Chondrocyte (in vitro differentiated cells): ENCODE results near the gene CHST11. TPM values are rescaled to one million over a fixed set of nuclear protein-coding genes. Genes with fewer than 3 reads are reported as not detected.

Source experiments
- DNase-seq: peaks from one replicate; pipeline ENCODE4 v3.0.0; 2021; ENCODE audit warnings: mixed read lengths, low spot score
- H3K27ac Mint-ChIP-seq: one replicate; pipeline ENCODE4 v1.8.0; 2021; ENCODE audit warnings: mild to moderate bottlenecking, moderate library complexity, mixed read lengths; ENCODE audit not compliant: unreplicated experiment
- H3K27me3 Mint-ChIP-seq: 2 replicates; pipeline ENCODE4 v1.8.0; 2021; ENCODE audit warnings: low read depth, mixed read lengths
- H3K36me3 Mint-ChIP-seq: 2 replicates; pipeline ENCODE4 v1.8.0; 2021; ENCODE audit warnings: low read depth, mixed read lengths
- H3K4me1 Mint-ChIP-seq: 2 replicates; pipeline ENCODE4 v1.8.0; 2021; ENCODE audit warnings: low read depth, mild to moderate bottlenecking, mixed read lengths
- H3K4me3 Mint-ChIP-seq: one replicate; pipeline ENCODE4 v1.8.0; 2021; ENCODE audit warnings: mild to moderate bottlenecking, moderate library complexity, mixed read lengths; ENCODE audit not compliant: unreplicated experiment
- H3K9me3 Mint-ChIP-seq: 2 replicates; pipeline ENCODE4 v1.8.0; 2021; ENCODE audit warnings: low read depth, mixed read lengths
- total RNA-seq: library from RNA; stranded (reverse); gene quantifications from 3 replicates; pipeline ENCODE4 v1.2.1, GENCODE V29; 2021
- TF ChIP-seq, protein P1 (sequence below): fragments of 200-600 bp; sonication (generic); IDR thresholded peaks from 2 replicates; pipeline ENCODE4 v1.5.0; 2021; ENCODE audit warnings: antibody characterized with exemption, mild to moderate bottlenecking, moderate library complexity

The CHST11 gene
- total RNA-seq, 1 donor from 2014 or later: 6.2 TPM

DNA sequence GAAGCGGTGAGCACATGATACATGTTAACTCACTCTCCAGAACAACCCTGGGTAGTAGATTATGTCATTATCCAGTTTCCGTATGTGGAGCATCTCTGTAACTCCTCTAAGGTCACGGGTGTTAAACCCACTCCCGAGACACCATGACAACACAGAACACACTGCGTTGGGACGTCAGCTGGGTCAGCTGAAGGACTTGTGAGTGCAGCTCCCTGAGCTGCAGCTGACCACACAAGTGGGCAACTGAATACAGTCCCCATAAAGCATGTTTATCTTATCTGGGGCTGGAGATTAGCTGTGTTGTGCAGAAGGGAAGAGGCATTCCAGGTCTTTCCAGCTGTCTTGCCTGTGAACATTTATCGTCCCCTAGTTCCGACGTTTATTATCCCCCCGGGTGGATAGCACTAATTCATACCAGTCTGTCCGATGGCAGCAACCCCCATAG lies 211.5 kb downstream of the CHST11 start:
- TF ChIP-seq, protein P1, sequence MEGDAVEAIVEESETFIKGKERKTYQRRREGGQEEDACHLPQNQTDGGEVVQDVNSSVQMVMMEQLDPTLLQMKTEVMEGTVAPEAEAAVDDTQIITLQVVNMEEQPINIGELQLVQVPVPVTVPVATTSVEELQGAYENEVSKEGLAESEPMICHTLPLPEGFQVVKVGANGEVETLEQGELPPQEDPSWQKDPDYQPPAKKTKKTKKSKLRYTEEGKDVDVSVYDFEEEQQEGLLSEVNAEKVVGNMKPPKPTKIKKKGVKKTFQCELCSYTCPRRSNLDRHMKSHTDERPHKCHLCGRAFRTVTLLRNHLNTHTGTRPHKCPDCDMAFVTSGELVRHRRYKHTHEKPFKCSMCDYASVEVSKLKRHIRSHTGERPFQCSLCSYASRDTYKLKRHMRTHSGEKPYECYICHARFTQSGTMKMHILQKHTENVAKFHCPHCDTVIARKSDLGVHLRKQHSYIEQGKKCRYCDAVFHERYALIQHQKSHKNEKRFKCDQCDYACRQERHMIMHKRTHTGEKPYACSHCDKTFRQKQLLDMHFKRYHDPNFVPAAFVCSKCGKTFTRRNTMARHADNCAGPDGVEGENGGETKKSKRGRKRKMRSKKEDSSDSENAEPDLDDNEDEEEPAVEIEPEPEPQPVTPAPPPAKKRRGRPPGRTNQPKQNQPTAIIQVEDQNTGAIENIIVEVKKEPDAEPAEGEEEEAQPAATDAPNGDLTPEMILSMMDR: no peak
- Mint-ChIP-seq H3K4me3 (no peak overlapping the region), H3K36me3 (no peaks in the 10 kb centered on the region), H3K27ac (no peak overlapping the region), H3K27me3 (no peaks in the 10 kb centered on the region), H3K4me1 (peaks cover 46% of the 10 kb centered on the region), H3K9me3 (no peaks in the 10 kb centered on the region)
- DNase-seq: no peak

DNA sequence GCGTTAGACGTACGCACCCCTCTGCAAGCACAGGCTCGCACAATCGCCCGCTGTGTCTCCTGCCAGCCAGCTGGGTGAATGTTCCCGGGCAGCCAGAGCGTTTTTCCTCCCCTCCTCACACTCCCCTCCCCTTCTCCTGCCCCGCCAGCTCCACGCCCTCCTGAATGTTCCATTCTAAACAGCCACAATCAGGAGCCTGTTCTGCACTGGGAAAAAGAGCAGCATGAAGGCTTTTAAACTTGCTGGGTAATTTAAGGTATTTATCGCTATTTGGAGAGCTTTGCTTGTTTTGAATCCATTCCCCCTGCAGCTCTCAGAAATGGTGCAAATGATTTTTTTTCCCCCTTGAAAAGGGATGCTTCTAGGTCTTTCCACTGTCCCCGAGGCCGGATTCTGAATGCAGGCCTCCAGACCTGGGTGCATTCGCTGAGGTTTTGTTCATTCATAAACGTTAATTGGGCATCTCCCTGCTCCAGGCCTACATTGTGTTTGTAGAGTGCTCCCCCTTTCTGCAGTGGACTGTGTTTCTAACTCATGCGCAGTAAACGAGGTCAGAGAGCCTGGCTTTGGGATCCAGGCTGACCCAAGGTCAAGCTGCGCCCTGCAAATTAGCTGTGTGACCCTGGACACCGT lies 212.5 kb downstream of the CHST11 start:
- no peak overlapping the region for H3K27ac Mint-ChIP-seq
- TF ChIP-seq, protein P1: peak; percentile 56
- H3K9me3 Mint-ChIP-seq: no peaks in the 10 kb centered on the region
- no peaks in the 10 kb centered on the region for H3K36me3 Mint-ChIP-seq
- peaks cover 53% of the 10 kb centered on the region for H3K4me1 Mint-ChIP-seq
- H3K27me3 Mint-ChIP-seq: no peaks in the 10 kb centered on the region
- no peak overlapping the region for H3K4me3 Mint-ChIP-seq
- no peak for DNase-seq

DNA sequence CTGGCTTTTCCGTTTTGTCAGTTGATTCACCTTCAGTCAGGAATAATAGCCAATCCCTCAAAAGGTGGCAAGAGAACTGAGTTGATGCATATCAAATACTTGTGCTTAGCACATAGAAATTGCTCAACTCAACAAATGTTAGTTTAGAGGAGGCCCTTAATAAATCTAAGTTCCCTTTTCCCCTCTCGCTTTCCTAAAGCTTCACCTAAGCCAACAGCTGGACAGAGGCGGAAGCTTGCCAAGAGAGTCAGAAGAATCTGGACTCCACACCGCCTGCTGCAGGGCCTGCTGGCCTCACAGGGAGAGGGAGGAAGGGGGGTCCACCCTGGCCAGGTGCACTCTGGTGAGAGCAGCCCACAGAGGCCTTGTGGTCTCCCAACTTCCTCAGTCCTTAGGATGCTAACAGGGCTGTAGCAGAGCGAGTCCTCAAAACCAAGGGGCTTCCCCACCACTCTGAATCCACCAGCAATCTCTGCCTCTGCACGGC lies 213.1 kb downstream of the CHST11 start:
- TF ChIP-seq, protein P1: no peak
- Mint-ChIP-seq H3K9me3 (no peaks in the 10 kb centered on the region), H3K4me1 (peaks cover 53% of the 10 kb centered on the region), H3K27me3 (no peaks in the 10 kb centered on the region), H3K4me3 (no peak overlapping the region), H3K36me3 (no peaks in the 10 kb centered on the region), H3K27ac (no peak overlapping the region)
- DNase-seq: no peak

DNA sequence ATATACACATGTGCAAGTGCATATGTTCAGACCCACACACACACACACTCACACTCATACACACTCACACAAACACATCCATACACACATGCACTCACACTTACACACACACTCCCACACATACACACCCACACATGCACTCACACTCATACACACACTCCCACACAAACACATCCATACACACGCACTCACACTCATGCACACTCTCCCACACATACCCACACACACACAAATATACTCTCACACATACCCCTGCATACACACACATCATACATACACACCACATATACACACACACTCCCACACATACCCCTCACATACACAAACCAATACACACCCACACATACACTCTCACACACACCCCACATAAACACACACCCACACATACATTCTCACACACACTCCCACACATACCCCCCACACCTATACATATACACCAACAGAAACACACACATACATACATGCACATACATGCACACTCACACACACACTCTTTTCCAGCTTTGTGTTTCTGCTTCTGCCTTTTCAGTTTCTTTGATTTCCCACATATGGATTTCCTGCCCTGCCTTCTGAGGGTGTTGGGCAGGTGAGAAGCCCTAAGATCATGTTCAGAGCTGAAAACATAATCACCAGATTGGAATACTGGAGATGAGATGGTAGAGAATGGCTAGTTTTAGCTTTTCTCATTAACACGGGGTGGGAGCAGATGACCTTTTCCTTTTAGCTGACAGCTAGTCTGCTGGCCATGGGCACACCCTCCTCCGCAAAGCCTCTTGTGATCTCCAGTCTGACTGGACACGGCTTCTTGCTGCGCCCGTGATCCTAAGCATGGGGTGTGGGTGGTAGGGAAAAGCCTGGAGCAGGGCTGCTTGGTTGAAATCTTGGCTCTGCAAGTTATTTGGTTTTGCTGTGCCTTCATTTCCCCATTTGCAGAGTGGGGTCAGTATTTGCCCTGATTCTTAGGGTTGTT lies 214.0 kb downstream of the CHST11 start:
- H3K4me3 Mint-ChIP-seq: no peak overlapping the region
- TF ChIP-seq, protein P1: no peak
- no peak for DNase-seq
- peaks cover 53% of the 10 kb centered on the region for H3K4me1 Mint-ChIP-seq
- no peaks in the 10 kb centered on the region for H3K9me3 Mint-ChIP-seq
- no peaks in the 10 kb centered on the region for H3K36me3 Mint-ChIP-seq
- no peaks in the 10 kb centered on the region for H3K27me3 Mint-ChIP-seq
- peak overlapping the region; percentile 92 for H3K27ac Mint-ChIP-seq

DNA sequence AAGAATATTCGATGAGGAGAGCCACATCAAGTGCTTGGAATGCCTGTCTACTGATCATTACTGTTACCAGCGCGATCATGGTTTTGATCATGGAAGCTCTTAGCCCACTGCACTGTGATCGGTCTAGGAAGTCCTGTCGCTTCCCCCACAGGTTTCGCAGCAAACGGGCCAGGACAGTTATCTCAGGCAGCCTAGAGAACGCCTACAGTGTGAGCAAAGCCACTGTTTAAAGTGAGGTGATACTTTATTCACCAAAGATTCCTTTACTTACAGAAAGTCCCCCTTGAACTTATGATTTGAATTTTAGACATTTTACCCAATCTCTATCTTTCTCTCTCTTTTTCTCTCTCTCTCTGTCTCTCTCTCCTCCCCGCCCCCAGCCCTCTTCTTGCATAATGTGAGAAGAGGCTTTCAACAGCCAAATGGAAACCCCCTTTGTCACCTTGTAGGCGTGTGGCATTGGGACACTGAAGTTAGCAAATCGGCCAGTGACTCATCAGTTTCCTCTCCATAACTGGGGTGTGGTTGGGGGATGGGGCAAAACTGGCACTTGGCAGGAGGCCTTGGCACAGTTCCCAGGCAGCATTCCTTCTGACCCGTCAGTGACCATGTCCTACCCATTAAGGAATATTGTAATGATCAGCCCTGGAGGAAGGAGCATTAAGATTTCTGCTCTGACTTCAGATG lies 214.8 kb downstream of the CHST11 start:
- no peaks in the 10 kb centered on the region for H3K36me3 Mint-ChIP-seq
- DNase-seq: peak; percentile 73
- H3K9me3 Mint-ChIP-seq: no peaks in the 10 kb centered on the region
- H3K4me3 Mint-ChIP-seq: peak overlapping the region; percentile 41
- H3K4me1 Mint-ChIP-seq: peaks cover 53% of the 10 kb centered on the region
- TF ChIP-seq, protein P1: no peak
- H3K27me3 Mint-ChIP-seq: no peaks in the 10 kb centered on the region
- H3K27ac Mint-ChIP-seq: peak overlapping the region; percentile 92
